ENCODE results near the gene AUTS2.
"Not testable (repeated sequence)": the region's sequence is repeated elsewhere in the genome, so short reads cannot be mapped to it uniquely, and the experiment has no call there.

AUTS2 gene

GRCh38 chr7:70717553-70718329 is 1119.5 kb downstream of the AUTS2 start:
- DNase-seq (ENCODE audit: low read depth), result no peak

- no peak for DNase-seq (ENCODE audit: low read depth)
These were observed 1120.8 kb downstream of the AUTS2 start for GRCh38 chr7:70719125-70719524.

GRCh38 chr7:70720191-70720873 is 1122.1 kb downstream of the AUTS2 start:
- no peak for DNase-seq (ENCODE audit: low read depth)

GRCh38 chr7:70721500-70721899 is 1123.2 kb downstream of the AUTS2 start:
- no peak for DNase-seq (ENCODE audit: low read depth)

- no peak for DNase-seq (ENCODE audit: low read depth)
These were observed 1125.1 kb downstream of the AUTS2 start for GRCh38 chr7:70723339-70723738.

GRCh38 chr7:70725448-70725847 is 1127.2 kb downstream of the AUTS2 start:
- no peak for DNase-seq (ENCODE audit: low read depth)

GRCh38 chr7:70726294-70726693 is 1128.0 kb downstream of the AUTS2 start:
- DNase-seq (ENCODE audit: low read depth), result no peak

- DNase-seq (ENCODE audit: low read depth), result no peak
These were observed 1128.7 kb downstream of the AUTS2 start for GRCh38 chr7:70726951-70727378.

- DNase-seq (ENCODE audit: low read depth), result no peak
These were observed 1129.6 kb downstream of the AUTS2 start for GRCh38 chr7:70727861-70728260.

- DNase-seq (ENCODE audit: low read depth), result no peak
These were observed 1130.7 kb downstream of the AUTS2 start for GRCh38 chr7:70728872-70729552.

GRCh38 chr7:70729553-70730157 is 1131.4 kb downstream of the AUTS2 start:
- DNase-seq (ENCODE audit: low read depth), result not testable (repeated sequence)

GRCh38 chr7:70730451-70731110 is 1132.3 kb downstream of the AUTS2 start:
- no peak for DNase-seq (ENCODE audit: low read depth)

- DNase-seq (ENCODE audit: low read depth), result no peak
These were observed 1134.8 kb downstream of the AUTS2 start for GRCh38 chr7:70733090-70733489.

GRCh38 chr7:70734411-70734810 is 1136.1 kb downstream of the AUTS2 start:
- DNase-seq (ENCODE audit: low read depth), result no peak

GRCh38 chr7:70735313-70735712 is 1137.0 kb downstream of the AUTS2 start:
- no peak for DNase-seq (ENCODE audit: low read depth)

GRCh38 chr7:70736715-70737460 is 1138.6 kb downstream of the AUTS2 start:
- DNase-seq (ENCODE audit: low read depth), result no peak

GRCh38 chr7:70738151-70738885 is 1140.0 kb downstream of the AUTS2 start:
- DNase-seq (ENCODE audit: low read depth), result no peak

GRCh38 chr7:70739646-70740210 is 1141.5 kb downstream of the AUTS2 start:
- DNase-seq (ENCODE audit: low read depth), result no peak

GRCh38 chr7:70741666-70742065 is 1143.4 kb downstream of the AUTS2 start:
- DNase-seq (ENCODE audit: low read depth), result no peak
